ENCODE measurements around the gene ZNF491.
"Not testable (repeated sequence)": the region's sequence is repeated elsewhere in the genome, so short reads cannot be mapped to it uniquely, and the experiment has no call there.

ZNF491 gene

DNA sequence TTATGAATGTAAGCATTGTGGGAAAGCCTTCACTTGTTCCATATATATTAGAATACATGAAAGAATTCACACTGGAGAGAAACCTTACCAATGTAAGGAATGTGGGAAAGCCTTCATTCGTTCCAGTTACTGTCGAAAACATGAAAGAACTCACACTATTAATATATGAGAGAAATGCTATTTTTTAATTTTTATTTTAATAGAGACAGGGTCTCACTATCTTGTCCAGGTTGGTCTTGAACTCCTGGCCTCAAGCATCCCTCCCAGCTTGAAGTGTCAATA lies 8.7 kb downstream of the ZNF491 start:
- no peak for DNase-seq

DNA sequence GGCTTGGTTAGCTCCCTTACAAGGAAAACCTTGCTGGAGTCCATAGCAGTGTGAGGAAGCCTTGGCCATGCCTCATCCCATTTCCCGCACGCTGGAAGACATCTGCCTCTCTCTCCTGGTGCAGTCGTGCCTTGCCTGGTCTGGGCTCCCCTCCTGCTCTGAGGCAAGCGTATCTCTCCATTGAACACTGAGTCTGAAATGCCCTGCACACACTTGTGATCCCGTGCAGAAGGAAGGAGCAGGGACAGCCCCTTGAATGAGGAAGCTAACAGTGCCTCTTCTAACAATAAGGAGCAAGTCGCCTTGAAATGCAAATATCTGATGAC lies 15.3 kb downstream of the ZNF491 start:
- DNase-seq: no peak

GRCh38 chr19:11814029-11814699 lies 15.8 kb downstream of the ZNF491 start, which contains the start of gene ZNF440:
Gene ZNF440, plus strand, starts transcription at chr19:11814273. Its CDS starts 175 bp downstream, at chr19:11814448.
- peak; percentile 74 for DNase-seq

- no peak for DNase-seq
Observed at GRCh38 chr19:11814700-11815035, 16.3 kb downstream of the ZNF491 start.

GRCh38 chr19:11821474-11822109 lies 23.3 kb downstream of the ZNF491 start:
- DNase-seq: no peak

- DNase-seq: not testable (repeated sequence)
Observed at GRCh38 chr19:11828957-11829876, 30.9 kb downstream of the ZNF491 start.

GRCh38 chr19:11832253-11832912 lies 34.1 kb downstream of the ZNF491 start:
- DNase-seq: no peak

DNA sequence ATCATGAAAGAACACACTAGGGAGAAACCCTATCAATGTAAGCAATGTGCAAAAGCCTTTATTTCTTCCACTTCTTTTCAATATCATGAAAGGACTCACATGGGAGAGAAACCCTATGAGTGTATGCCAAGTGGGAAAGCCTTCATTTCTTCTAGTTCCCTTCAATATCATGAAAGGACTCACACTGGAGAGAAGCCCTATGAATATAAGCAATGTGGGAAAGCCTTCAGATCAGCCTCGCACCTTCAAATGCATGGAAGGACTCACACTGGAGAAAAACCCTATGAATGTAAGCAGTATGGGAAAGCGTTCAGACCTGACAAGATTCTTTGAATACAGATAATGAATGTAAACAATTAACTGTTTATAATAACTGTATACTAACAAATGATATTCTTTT lies 35.2 kb downstream of the ZNF491 start:
- DNase-seq: no peak

- not testable (repeated sequence) for DNase-seq
Observed at GRCh38 chr19:11835626-11836066, 37.3 kb downstream of the ZNF491 start.

- no peak for DNase-seq
Observed at GRCh38 chr19:11843722-11844121, 45.4 kb downstream of the ZNF491 start.

DNA sequence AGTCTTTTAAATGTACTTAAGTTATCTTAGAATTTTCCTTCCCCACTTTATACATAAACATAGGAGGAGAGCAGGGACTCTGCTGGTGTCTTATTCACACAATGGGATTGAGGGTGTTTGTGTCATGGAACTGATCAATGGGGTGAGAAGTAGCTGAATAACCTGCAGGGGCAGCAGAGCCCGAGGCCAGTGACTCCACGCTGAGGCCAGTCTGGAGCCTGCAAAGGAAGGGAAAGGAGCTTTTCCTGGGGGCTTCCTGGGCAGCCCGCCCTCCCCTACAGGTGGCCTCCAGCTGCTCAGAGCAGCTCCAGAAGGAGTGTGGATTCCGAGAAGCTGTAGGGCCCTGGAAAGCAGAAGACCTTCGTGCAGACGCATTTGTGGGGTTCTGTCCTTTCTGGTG lies 49.3 kb downstream of the ZNF491 start:
- not testable (repeated sequence) for DNase-seq

GRCh38 chr19:11848200-11848593 lies 49.9 kb downstream of the ZNF491 start:
- DNase-seq: no peak

- peak; percentile 83 for DNase-seq
Observed at GRCh38 chr19:11848594-11849469, 50.5 kb downstream of the ZNF491 start, which contains the start of gene ZNF439. Gene ZNF439, plus strand, starts transcription at chr19:11848726. Its CDS starts 142 bp downstream, at chr19:11848868.

GRCh38 chr19:11850289-11850688 lies 52.0 kb downstream of the ZNF491 start:
- DNase-seq: not testable (repeated sequence)

GRCh38 chr19:11853358-11853757 lies 55.0 kb downstream of the ZNF491 start:
- no peak for DNase-seq

- DNase-seq: no peak
Observed at GRCh38 chr19:11856596-11857250, 58.4 kb downstream of the ZNF491 start.

All from NCI-H1048 (cell line).